ENCODE data around the gene SMYD1.

SMYD1 gene

GRCh38 chr2:88129313-88129959 lies 61.8 kb downstream of the SMYD1 start:
- TF ChIP-seq CTCF (conservative IDR thresholded peaks at IDR 0.05; ENCODE audit: low read depth, low read length), result no peak
- H3K4me3 ChIP-seq (ENCODE audit: low read depth, low read length), result no peak overlapping the region
- DNase-seq (ENCODE audit: low read depth), result no peak

GRCh38 chr2:88131201-88131998 lies 63.8 kb downstream of the SMYD1 start:
- TF ChIP-seq CTCF (conservative IDR thresholded peaks at IDR 0.05; ENCODE audit: low read depth, low read length), result no peak
- DNase-seq (ENCODE audit: low read depth), result no peak

GRCh38 chr2:88131999-88132368 lies 64.4 kb downstream of the SMYD1 start:
- no peak for TF ChIP-seq CTCF (conservative IDR thresholded peaks at IDR 0.05; ENCODE audit: low read depth, low read length)
- no peak for DNase-seq (ENCODE audit: low read depth)
- H3K4me3 ChIP-seq (ENCODE audit: low read depth, low read length), result no peak overlapping the region

More at GRCh38 chr2:88131201-88131998, 63.8 kb downstream of the SMYD1 start:
- H3K4me3 ChIP-seq (ENCODE audit: low read depth, low read length), result no peak overlapping the region

GRCh38 chr2:88133875-88134274 lies 66.2 kb downstream of the SMYD1 start:
- no peak for TF ChIP-seq CTCF (conservative IDR thresholded peaks at IDR 0.05; ENCODE audit: low read depth, low read length)
- H3K4me3 ChIP-seq (ENCODE audit: low read depth, low read length), result no peak overlapping the region
- DNase-seq (ENCODE audit: low read depth), result no peak

- no peak for DNase-seq (ENCODE audit: low read depth)
- no peak overlapping the region for H3K4me3 ChIP-seq (ENCODE audit: low read depth, low read length)
- no peak for TF ChIP-seq CTCF (conservative IDR thresholded peaks at IDR 0.05; ENCODE audit: low read depth, low read length)
Observed at GRCh38 chr2:88136817-88137216, 69.2 kb downstream of the SMYD1 start.

GRCh38 chr2:88137833-88138232 lies 70.2 kb downstream of the SMYD1 start:
- TF ChIP-seq CTCF (conservative IDR thresholded peaks at IDR 0.05; ENCODE audit: low read depth, low read length), result no peak
- no peak for DNase-seq (ENCODE audit: low read depth)
- no peak overlapping the region for H3K4me3 ChIP-seq (ENCODE audit: low read depth, low read length)

All from choroid plexus epithelial cell (primary cell).